MM.1S (cell line): ENCODE data around the gene SYNDIG1.

Source experiments
- DNase-seq: peaks from one replicate; pipeline ENCODE4 v3.0.0-alpha.2; 2015
- H2AFZ ChIP-seq: fragments of 300-600 bp; sonication (generic); 2 replicates; pipeline ENCODE4 v1.6.0; 2016; ENCODE audit warnings: antibody characterized with exemption, low read length
- H3F3A ChIP-seq: fragments of 300-600 bp; sonication (generic); 2 replicates; pipeline ENCODE4 v1.6.1; 2016; ENCODE audit warnings: mild to moderate bottlenecking, antibody characterized with exemption, low read length, moderate library complexity, mixed read lengths; ENCODE audit not compliant: insufficient read depth
- H3K27ac ChIP-seq: fragments of 300-600 bp; sonication (generic); 2 replicates; pipeline ENCODE4 v1.5.1; 2016; ENCODE audit warnings: mild to moderate bottlenecking, low read length
- H3K27me3 ChIP-seq: fragments of 300-600 bp; sonication (generic); replicated peaks from 2 replicates; pipeline ENCODE4 v1.6.0; 2016; ENCODE audit warnings: low read length; ENCODE audit not compliant: insufficient read depth
- H3K36me3 ChIP-seq: fragments of 300-600 bp; sonication (generic); replicated peaks from 2 replicates; pipeline ENCODE4 v1.6.1; 2016; ENCODE audit warnings: mild to moderate bottlenecking, low read length, mixed read lengths; ENCODE audit not compliant: insufficient read depth
- H3K4me1 ChIP-seq: fragments of 300-600 bp; sonication (generic); 2 replicates; pipeline ENCODE4 v1.6.1; 2016; ENCODE audit warnings: low read length, mixed read lengths
- H3K4me2 ChIP-seq: fragments of 300-600 bp; sonication (generic); 2 replicates; pipeline ENCODE4 v1.6.0; 2016; ENCODE audit warnings: low read depth, low read length
- H3K4me3 ChIP-seq: fragments of 300-600 bp; sonication (generic); 2 replicates; pipeline ENCODE4 v1.5.1; 2016; ENCODE audit warnings: low read length, mixed read lengths
- H3K79me2 ChIP-seq: fragments of 300-600 bp; sonication (generic); 2 replicates; pipeline ENCODE4 v1.6.1; 2016; ENCODE audit warnings: mixed run types, low read length, mixed read lengths
- H3K9ac ChIP-seq: fragments of 300-600 bp; sonication (generic); 2 replicates; pipeline ENCODE4 v1.6.1; 2016; ENCODE audit warnings: low read length, mixed read lengths
- H3K9me2 ChIP-seq: fragments of 300-600 bp; sonication (generic); replicated peaks from 2 replicates; pipeline ENCODE4 v1.6.1; 2016; ENCODE audit warnings: mild to moderate bottlenecking, low read length, mixed read lengths; ENCODE audit not compliant: insufficient read depth
- H3K9me3 ChIP-seq: fragments of 300-600 bp; sonication (generic); replicated peaks from 2 replicates; pipeline ENCODE4 v1.6.1; 2016; ENCODE audit warnings: mild to moderate bottlenecking, low read length, mixed read lengths; ENCODE audit not compliant: insufficient read depth
- H4K20me1 ChIP-seq: fragments of 300-600 bp; sonication (generic); 2 replicates; pipeline ENCODE4 v1.6.1; 2016; ENCODE audit warnings: mild to moderate bottlenecking, low read length, moderate library complexity, mixed read lengths; ENCODE audit not compliant: insufficient read depth
- CTCF ChIP-seq: fragments of 300-600 bp; sonication (generic); IDR thresholded peaks from 2 replicates; pipeline ENCODE4 v1.5.1; 2016; ENCODE audit warnings: antibody characterized with exemption, low read length, mixed read lengths
- EZH2 ChIP-seq: fragments of 300-600 bp; sonication (generic); optimal IDR thresholded peaks from 2 replicates; pipeline ENCODE3; 2017; ENCODE audit warnings: low read depth, mild to moderate bottlenecking, antibody characterized with exemption, low read length, mixed read lengths
- EZH2phosphoT487 ChIP-seq: fragments of 300-600 bp; sonication (generic); IDR thresholded peaks from 2 replicates; pipeline ENCODE4 v1.6.1; 2018; ENCODE audit warnings: antibody characterized with exemption, low read length

SYNDIG1 gene

GRCh38 chr20:24607402-24607801 lies 138.0 kb downstream of the SYNDIG1 start:
- TF ChIP-seq CTCF (no peak), EZH2 (no peak), EZH2phosphoT487 (no peak)
- Histone ChIP-seq H3K4me2 (no peak overlapping the region), H3K36me3 (no peaks in the 10 kb centered on the region), H3K27me3 (no peaks in the 10 kb centered on the region), H3F3A (no peaks in the 10 kb centered on the region), H3K9me2 (no peaks in the 10 kb centered on the region), H3K9ac (no peak overlapping the region), H2AFZ (no peak overlapping the region), H3K9me3 (no peaks in the 10 kb centered on the region), H3K4me1 (no peaks in the 10 kb centered on the region), H4K20me1 (no peaks in the 10 kb centered on the region), H3K27ac (no peak overlapping the region), H3K79me2 (no peaks in the 10 kb centered on the region), H3K4me3 (no peak overlapping the region)
- no peak for DNase-seq

GRCh38 chr20:24608926-24609667 lies 139.7 kb downstream of the SYNDIG1 start:
- H3K9ac ChIP-seq, result no peak overlapping the region
- H3K9me3 ChIP-seq, result no peaks in the 10 kb centered on the region
- H3F3A ChIP-seq, result no peaks in the 10 kb centered on the region
- no peaks in the 10 kb centered on the region for H3K36me3 ChIP-seq
- H3K9me2 ChIP-seq, result no peaks in the 10 kb centered on the region
- no peak overlapping the region for H3K27ac ChIP-seq
- H4K20me1 ChIP-seq, result no peaks in the 10 kb centered on the region
- no peak overlapping the region for H2AFZ ChIP-seq
- no peaks in the 10 kb centered on the region for H3K27me3 ChIP-seq
- no peak overlapping the region for H3K4me2 ChIP-seq
- DNase-seq, result no peak
- no peaks in the 10 kb centered on the region for H3K79me2 ChIP-seq
- H3K4me1 ChIP-seq, result no peaks in the 10 kb centered on the region
- no peak overlapping the region for H3K4me3 ChIP-seq
- TF ChIP-seq CTCF (no peak), EZH2 (no peak), EZH2phosphoT487 (no peak)

DNA sequence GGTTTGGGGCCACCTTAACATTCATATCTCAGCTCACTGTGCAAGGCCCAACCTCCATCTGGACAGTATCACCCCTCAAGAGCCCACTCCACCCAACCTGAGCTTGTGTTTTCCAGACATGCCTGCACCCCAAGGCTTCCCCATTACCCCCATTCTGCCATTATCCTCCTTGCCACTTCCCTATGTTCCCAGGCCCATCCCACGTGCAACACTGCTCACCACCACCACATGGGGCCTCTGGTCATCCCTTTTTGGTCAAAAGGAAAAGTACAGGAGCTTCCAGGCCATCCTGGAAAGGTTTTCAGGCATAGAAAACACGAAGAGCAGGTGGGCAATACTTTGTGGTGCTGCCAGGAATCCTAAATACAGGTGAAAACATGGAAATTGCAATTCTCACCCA lies 140.3 kb downstream of the SYNDIG1 start:
- TF ChIP-seq CTCF, result no peak
- TF ChIP-seq EZH2phosphoT487, result no peak
- no peak for TF ChIP-seq EZH2
- H3K9me2 ChIP-seq, result no peaks in the 10 kb centered on the region
- no peak overlapping the region for H3K9ac ChIP-seq
- H3K36me3 ChIP-seq, result no peaks in the 10 kb centered on the region
- H3F3A ChIP-seq, result no peaks in the 10 kb centered on the region
- H3K4me1 ChIP-seq, result no peaks in the 10 kb centered on the region
- no peaks in the 10 kb centered on the region for H3K79me2 ChIP-seq
- H3K4me2 ChIP-seq, result no peak overlapping the region
- H3K27me3 ChIP-seq, result no peaks in the 10 kb centered on the region
- no peak overlapping the region for H3K27ac ChIP-seq
- no peak overlapping the region for H3K4me3 ChIP-seq
- no peak for DNase-seq
- no peaks in the 10 kb centered on the region for H4K20me1 ChIP-seq
- no peaks in the 10 kb centered on the region for H3K9me3 ChIP-seq
- H2AFZ ChIP-seq, result no peak overlapping the region
